Esophagus muscularis mucosa (tissue), 4 donors: ENCODE results near the gene COPB2.

ENCODE experiments used
- EP300 ChIP-seq: sonication (generic); formaldehyde crosslinking; IDR thresholded peaks from one replicate; pipeline ENCODE4 v1.6.1; 2017; ENCODE audit warnings: antibody characterized with exemption
- POLR2A ChIP-seq: fragments of 450-650 bp; IDR thresholded peaks from one replicate; pipeline ENCODE4 v1.6.1; 2017; ENCODE audit warnings: antibody characterized with exemption, moderate library complexity, mild to moderate bottlenecking, low read depth
- POLR2AphosphoS5 ChIP-seq, 2 donors: sonication (generic); formaldehyde crosslinking; IDR thresholded peaks; one replicate each; pipeline ENCODE4 v1.6.1; 2017; ENCODE audit warnings: antibody characterized with exemption in 2 of 2
- TF ChIP-seq, protein P1 (sequence below), 3 experiments: fragments of 200-600 bp in 2 of 3; fragments of 450-650 bp in 1 of 3; sonication (generic) in 2 of 3; IDR thresholded peaks; one replicate each; pipeline ENCODE4 v1.5.1; 2017 to 2019; ENCODE audit warnings: antibody characterized with exemption in 3 of 3, mild to moderate bottlenecking in 2 of 3, moderate library complexity in 1 of 3

DNA sequence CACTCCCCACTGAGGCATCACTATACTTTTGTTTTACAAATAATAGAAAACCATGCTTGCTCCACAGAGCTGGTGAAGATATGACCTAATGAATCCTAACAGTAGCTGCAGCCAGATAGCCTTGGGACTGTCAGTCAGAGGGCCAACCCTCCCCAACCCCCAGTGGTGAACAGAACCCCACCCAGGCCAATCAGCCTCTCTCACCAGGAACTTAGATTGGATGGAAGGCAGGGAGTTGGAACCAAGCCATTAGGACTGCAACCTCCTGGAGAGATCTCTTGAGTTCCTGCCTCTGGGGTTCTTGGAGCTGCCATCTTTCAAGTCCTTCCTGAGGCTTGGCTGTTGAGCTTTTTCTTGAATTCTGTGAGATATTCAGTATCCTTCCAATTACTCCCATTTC, 48.7 kb downstream of the COPB2 start:
- TF ChIP-seq, protein P1, sequence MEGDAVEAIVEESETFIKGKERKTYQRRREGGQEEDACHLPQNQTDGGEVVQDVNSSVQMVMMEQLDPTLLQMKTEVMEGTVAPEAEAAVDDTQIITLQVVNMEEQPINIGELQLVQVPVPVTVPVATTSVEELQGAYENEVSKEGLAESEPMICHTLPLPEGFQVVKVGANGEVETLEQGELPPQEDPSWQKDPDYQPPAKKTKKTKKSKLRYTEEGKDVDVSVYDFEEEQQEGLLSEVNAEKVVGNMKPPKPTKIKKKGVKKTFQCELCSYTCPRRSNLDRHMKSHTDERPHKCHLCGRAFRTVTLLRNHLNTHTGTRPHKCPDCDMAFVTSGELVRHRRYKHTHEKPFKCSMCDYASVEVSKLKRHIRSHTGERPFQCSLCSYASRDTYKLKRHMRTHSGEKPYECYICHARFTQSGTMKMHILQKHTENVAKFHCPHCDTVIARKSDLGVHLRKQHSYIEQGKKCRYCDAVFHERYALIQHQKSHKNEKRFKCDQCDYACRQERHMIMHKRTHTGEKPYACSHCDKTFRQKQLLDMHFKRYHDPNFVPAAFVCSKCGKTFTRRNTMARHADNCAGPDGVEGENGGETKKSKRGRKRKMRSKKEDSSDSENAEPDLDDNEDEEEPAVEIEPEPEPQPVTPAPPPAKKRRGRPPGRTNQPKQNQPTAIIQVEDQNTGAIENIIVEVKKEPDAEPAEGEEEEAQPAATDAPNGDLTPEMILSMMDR (IDR thresholded peaks at IDR 0.05) = no peak
- TF ChIP-seq POLR2A (no peak), EP300 (no peak), POLR2AphosphoS5 (IDR thresholded peaks at IDR 0.05) (no peak)
